K562 (cell line): ENCODE measurements around the gene ITPK1. TPM values are rescaled to one million over a fixed set of nuclear protein-coding genes. Genes with fewer than 3 reads are reported as not detected.

Experiments
- HNRNPLL ChIP-seq: fragments of 200-400 bp; formaldehyde crosslinking; IDR thresholded peaks from 2 replicates; pipeline ENCODE4 v1.6.1; 2017; ENCODE audit warnings: low read length, low read depth, mild to moderate bottlenecking; ENCODE audit not compliant: poor library complexity, severe bottlenecking
- NFIX ChIP-seq: fragments of 250-450 bp; sonication (Bioruptor Pico); IDR thresholded peaks from 2 replicates; pipeline ENCODE4 v1.4.0; 2020; ENCODE audit warnings: low read depth, mild to moderate bottlenecking, moderate library complexity
- PKNOX1 ChIP-seq: fragments of 450-650 bp; IDR thresholded peaks from 2 replicates; pipeline ENCODE4 v1.6.1; 2016
- PYGO2 ChIP-seq: fragments of 450-650 bp; IDR thresholded peaks from 2 replicates; pipeline ENCODE4 v1.6.1; 2016; ENCODE audit warnings: mild to moderate bottlenecking, missing genetic modification characterization, moderate library complexity, missing compliant biosample characterization
- SMAD4 ChIP-seq: fragments of 250-450 bp; sonication (Bioruptor Pico); conservative IDR thresholded peaks from 2 replicates; pipeline ENCODE4 v1.8.0; 2021; ENCODE audit warnings: inconsistent platforms, mild to moderate bottlenecking, moderate library complexity
- SRF ChIP-seq, 2 experiments: fragments of 250-450, 450-650 bp in 1 of 2; sonication (Bioruptor Pico) in 1 of 2; sonication (generic) in 1 of 2; formaldehyde crosslinking; IDR thresholded peaks; 2 replicates each; pipeline versions ENCODE4 v1.5.0 to v1.5.1; 2020 to 2022; ENCODE audit warnings: mild to moderate bottlenecking in 1 of 2, missing genetic modification reagents in 1 of 2
- STAT6 ChIP-seq: sonication (generic); formaldehyde crosslinking; IDR thresholded peaks from 2 replicates; pipeline ENCODE4 v1.8.1; 2023; ENCODE audit warnings: mild to moderate bottlenecking, missing genetic modification reagents
- U2AF1 ChIP-seq: fragments of 200-400 bp; formaldehyde crosslinking; optimal IDR thresholded peaks from 2 replicates; pipeline ENCODE3; 2017; ENCODE audit warnings: mild to moderate bottlenecking, low read depth, low read length, moderate library complexity
- ZNF589 ChIP-seq: fragments of 200-800 bp; sonication (Bioruptor generic); IDR thresholded peaks from 2 replicates; pipeline ENCODE4 v1.6.1; 2016; ENCODE audit warnings: low read depth, missing genetic modification characterization, missing compliant biosample characterization
- polyA plus RNA-seq, 8 experiments: library from polyadenylated mRNA; depleted of rRNA in 4 of 8; stranded (reverse) in 5 of 8; unstranded in 3 of 8; fragments of >200 nt; fragmentation: Nextera tagmentation in 2 of 8; fragmentation: Illumina TruSeq in 1 of 8; extraction: Ambion mirVana in 2 of 8; extraction: Trizol in 1 of 8; gene quantifications; 2 replicates each; pipeline versions ENCODE4 v1.2.1 to v1.2.3, GENCODE V29; 2011 to 2014; ENCODE audit warnings: inconsistent platforms in 1 of 8, missing spikeins in 1 of 8
- total RNA-seq, 7 experiments: library from RNA; depleted of rRNA in 6 of 7; stranded (reverse); fragments of >200 nt in 6 of 7; fragmentation: Illumina TruSeq in 2 of 7; extraction: Trizol in 2 of 7; gene quantifications; 2 replicates each; pipeline versions ENCODE4 v1.2.1 to v1.2.3, GENCODE V29; 2011 to 2021; ENCODE audit warnings: low replicate concordance in 1 of 7
- TF ChIP-seq, protein P1 (sequence below): fragments of 250-450 bp; sonication (Bioruptor Pico); IDR thresholded peaks from 2 replicates; pipeline ENCODE4 v1.4.0; 2020
- TF ChIP-seq, protein P2 (sequence below), 3 experiments: fragments of 200-800 bp in 1 of 3; fragments of 250-450 bp in 1 of 3; fragments of 450-650 bp in 1 of 3; sonication (Bioruptor Pico) in 1 of 3; sonication (Bioruptor generic) in 1 of 3; formaldehyde crosslinking in 1 of 3; IDR thresholded peaks; 2 replicates each; pipeline versions ENCODE4 v1.6.1 to v1.8.0; 2016 to 2022; ENCODE audit warnings: mild to moderate bottlenecking in 2 of 3, missing genetic modification characterization in 2 of 3, missing compliant biosample characterization in 1 of 3, moderate library complexity in 1 of 3

The ITPK1 gene
- total and polyA plus RNA-seq, 9 of the 15 experiments (the other 6 are each of a cell fraction or from before 2014, with no cell fraction given), result 1.2 to 39.2 (median 23.0) TPM

DNA sequence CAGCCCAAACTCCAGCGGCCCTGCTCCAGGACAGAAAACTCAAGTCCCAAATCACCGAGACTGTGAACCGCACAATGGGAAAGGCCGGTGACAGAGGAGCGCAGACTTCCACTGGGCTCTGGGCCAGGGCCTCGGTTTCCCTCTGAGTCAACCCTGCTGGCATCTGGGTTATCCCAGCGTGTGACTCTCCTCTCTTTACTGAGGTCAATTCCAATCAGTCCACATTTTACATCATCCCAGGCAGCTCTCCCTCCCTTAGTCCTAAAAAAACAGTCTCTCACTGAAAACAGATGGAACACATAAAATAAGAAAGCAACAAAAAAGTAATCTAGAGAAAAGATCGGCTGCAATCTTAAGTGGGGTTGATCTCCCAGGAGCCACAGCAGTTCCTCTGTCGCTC is 36.9 kb downstream of the ITPK1 start (continued):
- TF ChIP-seq, protein P1, sequence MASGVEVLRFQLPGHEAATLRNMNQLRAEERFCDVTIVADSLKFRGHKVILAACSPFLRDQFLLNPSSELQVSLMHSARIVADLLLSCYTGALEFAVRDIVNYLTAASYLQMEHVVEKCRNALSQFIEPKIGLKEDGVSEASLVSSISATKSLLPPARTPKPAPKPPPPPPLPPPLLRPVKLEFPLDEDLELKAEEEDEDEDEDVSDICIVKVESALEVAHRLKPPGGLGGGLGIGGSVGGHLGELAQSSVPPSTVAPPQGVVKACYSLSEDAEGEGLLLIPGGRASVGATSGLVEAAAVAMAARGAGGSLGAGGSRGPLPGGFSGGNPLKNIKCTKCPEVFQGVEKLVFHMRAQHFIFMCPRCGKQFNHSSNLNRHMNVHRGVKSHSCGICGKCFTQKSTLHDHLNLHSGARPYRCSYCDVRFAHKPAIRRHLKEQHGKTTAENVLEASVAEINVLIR (CRISPR knock-in tag), result no peak
- TF ChIP-seq U2AF1 (no peak), SMAD4 (CRISPR knock-in tag) (no peak), PKNOX1 (no peak), HNRNPLL (no peak), PYGO2 (no peak), ZNF589 (CRISPR knock-in tag) (no peak), NFIX (CRISPR knock-in tag) (no peak), SRF (CRISPR knock-in tag; IDR thresholded peaks at IDR 0.05) (no peak), STAT6 (no peak)
- TF ChIP-seq, protein P2, sequence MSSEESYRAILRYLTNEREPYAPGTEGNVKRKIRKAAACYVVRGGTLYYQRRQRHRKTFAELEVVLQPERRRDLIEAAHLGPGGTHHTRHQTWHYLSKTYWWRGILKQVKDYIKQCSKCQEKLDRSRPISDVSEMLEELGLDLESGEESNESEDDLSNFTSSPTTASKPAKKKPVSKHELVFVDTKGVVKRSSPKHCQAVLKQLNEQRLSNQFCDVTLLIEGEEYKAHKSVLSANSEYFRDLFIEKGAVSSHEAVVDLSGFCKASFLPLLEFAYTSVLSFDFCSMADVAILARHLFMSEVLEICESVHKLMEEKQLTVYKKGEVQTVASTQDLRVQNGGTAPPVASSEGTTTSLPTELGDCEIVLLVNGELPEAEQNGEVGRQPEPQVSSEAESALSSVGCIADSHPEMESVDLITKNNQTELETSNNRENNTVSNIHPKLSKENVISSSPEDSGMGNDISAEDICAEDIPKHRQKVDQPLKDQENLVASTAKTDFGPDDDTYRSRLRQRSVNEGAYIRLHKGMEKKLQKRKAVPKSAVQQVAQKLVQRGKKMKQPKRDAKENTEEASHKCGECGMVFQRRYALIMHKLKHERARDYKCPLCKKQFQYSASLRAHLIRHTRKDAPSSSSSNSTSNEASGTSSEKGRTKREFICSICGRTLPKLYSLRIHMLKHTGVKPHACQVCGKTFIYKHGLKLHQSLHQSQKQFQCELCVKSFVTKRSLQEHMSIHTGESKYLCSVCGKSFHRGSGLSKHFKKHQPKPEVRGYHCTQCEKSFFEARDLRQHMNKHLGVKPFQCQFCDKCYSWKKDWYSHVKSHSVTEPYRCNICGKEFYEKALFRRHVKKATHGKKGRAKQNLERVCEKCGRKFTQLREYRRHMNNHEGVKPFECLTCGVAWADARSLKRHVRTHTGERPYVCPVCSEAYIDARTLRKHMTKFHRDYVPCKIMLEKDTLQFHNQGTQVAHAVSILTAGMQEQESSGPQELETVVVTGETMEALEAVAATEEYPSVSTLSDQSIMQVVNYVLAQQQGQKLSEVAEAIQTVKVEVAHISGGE (CRISPR knock-in tag; IDR thresholded peaks at IDR 0.05), result no peak
